ENCODE measurements around the gene SOS1. TPM values are rescaled to one million over a fixed set of nuclear protein-coding genes. Genes with fewer than 3 reads are reported as not detected.
"Not testable (repeated sequence)": the region's sequence is repeated elsewhere in the genome, so short reads cannot be mapped to it uniquely, and the experiment has no call there.

SOS1 gene
- total RNA-seq, 1 experiment from 2014 or later: 28.4 TPM

DNA sequence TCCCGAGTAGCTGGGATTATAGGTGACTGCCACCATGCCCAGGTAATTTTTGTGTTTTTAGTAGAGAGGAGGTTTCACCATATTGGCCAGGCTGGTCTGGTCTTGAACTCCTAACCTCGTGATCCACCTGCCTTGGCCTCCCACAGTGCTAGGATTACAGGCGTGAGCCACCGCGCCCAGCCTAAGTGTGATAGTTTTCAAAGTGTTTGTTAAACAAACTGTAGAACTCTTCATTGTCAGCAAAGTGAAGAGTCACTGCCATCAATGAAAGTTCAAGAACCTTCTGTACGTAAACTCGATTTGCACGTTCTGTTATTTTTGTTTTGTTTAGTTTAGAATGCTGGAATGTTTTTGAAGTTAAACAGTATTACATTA lies 18.0 kb upstream of the SOS1 start:
- TF ChIP-seq ZNF121 (CRISPR knock-in tag; IDR thresholded peaks at IDR 0.05) (no peak), GABPB1 (CRISPR knock-in tag; IDR thresholded peaks at IDR 0.05) (peak; percentile 76)
- H3K27me3 Mint-ChIP-seq (ENCODE audit: low read depth): no peaks in the 10 kb centered on the region
- ChIA-PET POLR2A (interaction anchor here (0.6 to 1.4 kb wide), 2 partner anchors 14 to 49 kb away, joined by 4 read pairs; no protein-coding TSS in a partner anchor), CTCF (no interaction called here)
- ATAC-seq: no peak
- H3K4me1 Mint-ChIP-seq: peaks cover 31% of the 10 kb centered on the region
- DNase-seq (ENCODE audit: low spot score): no peak
- no peaks in the 10 kb centered on the region for H3K36me3 Mint-ChIP-seq
- H3K27ac Mint-ChIP-seq: no peak overlapping the region
- no peaks in the 10 kb centered on the region for H3K9me3 Mint-ChIP-seq
- no peak overlapping the region for H3K4me3 Mint-ChIP-seq

DNA sequence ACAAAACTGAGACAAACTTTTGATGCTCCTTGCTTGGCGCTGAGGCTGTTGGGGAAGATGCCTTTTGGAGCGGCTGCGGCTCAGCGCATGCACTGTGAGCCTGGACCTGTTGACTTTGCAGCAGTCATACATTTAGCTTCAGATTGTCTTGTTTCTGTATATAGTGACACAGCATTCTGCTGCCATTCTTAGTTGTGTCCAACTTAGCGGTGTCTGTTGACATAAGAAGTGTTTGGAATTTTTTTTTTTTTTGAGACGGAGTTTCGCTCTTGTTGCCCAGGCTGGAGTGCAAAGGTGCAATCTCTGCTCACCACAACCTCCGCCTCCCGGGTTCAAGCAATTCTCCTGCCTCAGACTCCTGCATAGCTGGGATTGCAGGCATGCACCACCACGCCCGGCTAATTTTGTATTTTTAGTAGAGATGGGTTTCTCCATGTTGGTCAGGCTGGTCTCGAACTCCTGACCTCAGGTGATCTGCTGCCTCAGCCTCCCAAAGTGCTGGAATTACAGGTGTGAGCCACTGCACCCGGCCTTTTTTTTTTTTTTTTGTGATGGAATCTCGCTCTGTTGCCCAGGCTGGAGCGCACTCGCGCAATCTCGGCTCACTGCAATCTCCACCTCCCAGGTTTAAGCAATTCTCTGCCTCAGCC lies 17.5 kb upstream of the SOS1 start:
- DNase-seq (ENCODE audit: low spot score); H3K9me3 Mint-ChIP-seq; H3K27me3 Mint-ChIP-seq (ENCODE audit: low read depth); POLR2A ChIA-PET; H3K27ac Mint-ChIP-seq; H3K36me3 Mint-ChIP-seq; ATAC-seq; CTCF ChIA-PET; H3K4me3 Mint-ChIP-seq: not testable (repeated sequence)
- peaks cover 31% of the 10 kb centered on the region for H3K4me1 Mint-ChIP-seq

DNA sequence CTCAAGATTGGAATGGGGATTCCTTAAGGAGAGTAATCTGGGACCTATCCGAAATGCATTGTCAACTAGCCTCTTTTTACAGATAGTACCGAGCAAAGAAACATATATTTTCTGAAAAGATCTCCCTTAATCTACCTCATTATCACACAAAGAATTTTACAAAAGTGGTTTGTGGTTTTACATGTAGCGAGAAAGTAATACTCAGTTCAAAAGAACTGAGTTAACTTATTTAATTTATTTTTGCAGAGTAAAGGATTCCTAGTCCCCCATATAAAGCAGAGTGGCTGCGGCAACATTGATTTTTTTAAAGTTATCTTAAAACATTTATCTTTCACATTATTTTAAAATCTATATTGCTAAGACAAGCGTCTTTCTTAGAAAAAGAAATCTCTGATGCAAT lies 15.9 kb upstream of the SOS1 start:
- CTCF ChIA-PET: interaction anchor here (0.6 to 1.0 kb wide), 2 partner anchors 13 to 68 kb away, joined by 3 to 6 read pairs; no protein-coding TSS in a partner anchor
- peaks cover 26% of the 10 kb centered on the region for H3K4me1 Mint-ChIP-seq
- TF ChIP-seq NR2C2 (CRISPR knock-in tag; IDR thresholded peaks at IDR 0.05): no peak
- TF ChIP-seq, protein P1, sequence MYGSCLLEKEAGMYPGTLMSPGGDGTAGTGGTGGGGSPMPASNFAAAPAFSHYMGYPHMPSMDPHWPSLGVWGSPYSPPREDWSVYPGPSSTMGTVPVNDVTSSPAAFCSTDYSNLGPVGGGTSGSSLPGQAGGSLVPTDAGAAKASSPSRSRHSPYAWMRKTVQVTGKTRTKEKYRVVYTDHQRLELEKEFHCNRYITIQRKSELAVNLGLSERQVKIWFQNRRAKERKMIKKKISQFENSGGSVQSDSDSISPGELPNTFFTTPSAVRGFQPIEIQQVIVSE (CRISPR knock-in tag; IDR thresholded peaks at IDR 0.05; ENCODE audit: borderline replicate concordance): no peak
- TF ChIP-seq, protein P2, sequence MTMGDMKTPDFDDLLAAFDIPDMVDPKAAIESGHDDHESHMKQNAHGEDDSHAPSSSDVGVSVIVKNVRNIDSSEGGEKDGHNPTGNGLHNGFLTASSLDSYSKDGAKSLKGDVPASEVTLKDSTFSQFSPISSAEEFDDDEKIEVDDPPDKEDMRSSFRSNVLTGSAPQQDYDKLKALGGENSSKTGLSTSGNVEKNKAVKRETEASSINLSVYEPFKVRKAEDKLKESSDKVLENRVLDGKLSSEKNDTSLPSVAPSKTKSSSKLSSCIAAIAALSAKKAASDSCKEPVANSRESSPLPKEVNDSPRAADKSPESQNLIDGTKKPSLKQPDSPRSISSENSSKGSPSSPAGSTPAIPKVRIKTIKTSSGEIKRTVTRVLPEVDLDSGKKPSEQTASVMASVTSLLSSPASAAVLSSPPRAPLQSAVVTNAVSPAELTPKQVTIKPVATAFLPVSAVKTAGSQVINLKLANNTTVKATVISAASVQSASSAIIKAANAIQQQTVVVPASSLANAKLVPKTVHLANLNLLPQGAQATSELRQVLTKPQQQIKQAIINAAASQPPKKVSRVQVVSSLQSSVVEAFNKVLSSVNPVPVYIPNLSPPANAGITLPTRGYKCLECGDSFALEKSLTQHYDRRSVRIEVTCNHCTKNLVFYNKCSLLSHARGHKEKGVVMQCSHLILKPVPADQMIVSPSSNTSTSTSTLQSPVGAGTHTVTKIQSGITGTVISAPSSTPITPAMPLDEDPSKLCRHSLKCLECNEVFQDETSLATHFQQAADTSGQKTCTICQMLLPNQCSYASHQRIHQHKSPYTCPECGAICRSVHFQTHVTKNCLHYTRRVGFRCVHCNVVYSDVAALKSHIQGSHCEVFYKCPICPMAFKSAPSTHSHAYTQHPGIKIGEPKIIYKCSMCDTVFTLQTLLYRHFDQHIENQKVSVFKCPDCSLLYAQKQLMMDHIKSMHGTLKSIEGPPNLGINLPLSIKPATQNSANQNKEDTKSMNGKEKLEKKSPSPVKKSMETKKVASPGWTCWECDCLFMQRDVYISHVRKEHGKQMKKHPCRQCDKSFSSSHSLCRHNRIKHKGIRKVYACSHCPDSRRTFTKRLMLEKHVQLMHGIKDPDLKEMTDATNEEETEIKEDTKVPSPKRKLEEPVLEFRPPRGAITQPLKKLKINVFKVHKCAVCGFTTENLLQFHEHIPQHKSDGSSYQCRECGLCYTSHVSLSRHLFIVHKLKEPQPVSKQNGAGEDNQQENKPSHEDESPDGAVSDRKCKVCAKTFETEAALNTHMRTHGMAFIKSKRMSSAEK (CRISPR knock-in tag; IDR thresholded peaks at IDR 0.05; ENCODE audit: borderline replicate concordance): no peak
- TF ChIP-seq MXD4 (CRISPR knock-in tag; IDR thresholded peaks at IDR 0.05; ENCODE audit: borderline replicate concordance): no peak
- TF ChIP-seq TEAD4 (CRISPR knock-in tag; IDR thresholded peaks at IDR 0.05): no peak
- TF ChIP-seq, protein P3, sequence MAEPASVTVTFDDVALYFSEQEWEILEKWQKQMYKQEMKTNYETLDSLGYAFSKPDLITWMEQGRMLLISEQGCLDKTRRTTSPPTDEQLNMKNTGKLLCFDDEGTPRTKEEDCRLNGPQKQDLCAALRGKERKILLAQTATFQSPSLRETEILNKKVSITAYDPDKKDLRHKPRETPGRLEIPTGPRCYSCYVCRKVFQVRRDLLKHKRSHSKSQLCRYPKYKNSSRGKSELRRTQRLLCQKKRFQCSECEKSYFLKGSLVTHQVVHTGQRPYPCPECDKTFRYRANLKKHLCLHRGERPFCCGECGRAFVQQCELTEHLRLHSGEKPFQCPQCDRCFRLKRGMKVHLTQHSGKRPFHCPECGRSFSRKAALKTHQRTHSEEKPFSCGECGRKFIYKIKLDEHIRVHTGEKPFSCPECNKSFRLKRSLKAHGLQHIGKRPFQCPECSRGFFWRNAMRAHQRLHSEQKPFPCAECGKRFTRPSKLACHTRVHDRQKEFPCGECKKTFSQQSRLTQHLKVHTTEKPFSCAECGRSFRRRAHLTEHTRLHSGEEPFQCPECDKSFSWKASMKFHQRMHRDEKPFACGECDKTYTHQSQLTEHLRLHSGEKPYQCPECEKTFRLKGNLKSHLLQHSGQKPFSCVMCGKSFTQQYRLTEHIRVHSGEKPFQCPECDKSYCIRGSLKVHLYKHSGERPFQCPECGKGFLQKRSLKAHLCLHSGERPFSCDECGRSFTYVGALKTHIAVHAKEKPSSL (CRISPR knock-in tag; conservative IDR thresholded peaks at IDR 0.05): no peak
- TF ChIP-seq, protein P4, sequence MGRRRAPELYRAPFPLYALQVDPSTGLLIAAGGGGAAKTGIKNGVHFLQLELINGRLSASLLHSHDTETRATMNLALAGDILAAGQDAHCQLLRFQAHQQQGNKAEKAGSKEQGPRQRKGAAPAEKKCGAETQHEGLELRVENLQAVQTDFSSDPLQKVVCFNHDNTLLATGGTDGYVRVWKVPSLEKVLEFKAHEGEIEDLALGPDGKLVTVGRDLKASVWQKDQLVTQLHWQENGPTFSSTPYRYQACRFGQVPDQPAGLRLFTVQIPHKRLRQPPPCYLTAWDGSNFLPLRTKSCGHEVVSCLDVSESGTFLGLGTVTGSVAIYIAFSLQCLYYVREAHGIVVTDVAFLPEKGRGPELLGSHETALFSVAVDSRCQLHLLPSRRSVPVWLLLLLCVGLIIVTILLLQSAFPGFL (CRISPR knock-in tag; IDR thresholded peaks at IDR 0.05; ENCODE audit: borderline replicate concordance): no peak
- TF ChIP-seq TEAD1 (CRISPR knock-in tag; IDR thresholded peaks at IDR 0.05): no peak
- TF ChIP-seq, protein P5, sequence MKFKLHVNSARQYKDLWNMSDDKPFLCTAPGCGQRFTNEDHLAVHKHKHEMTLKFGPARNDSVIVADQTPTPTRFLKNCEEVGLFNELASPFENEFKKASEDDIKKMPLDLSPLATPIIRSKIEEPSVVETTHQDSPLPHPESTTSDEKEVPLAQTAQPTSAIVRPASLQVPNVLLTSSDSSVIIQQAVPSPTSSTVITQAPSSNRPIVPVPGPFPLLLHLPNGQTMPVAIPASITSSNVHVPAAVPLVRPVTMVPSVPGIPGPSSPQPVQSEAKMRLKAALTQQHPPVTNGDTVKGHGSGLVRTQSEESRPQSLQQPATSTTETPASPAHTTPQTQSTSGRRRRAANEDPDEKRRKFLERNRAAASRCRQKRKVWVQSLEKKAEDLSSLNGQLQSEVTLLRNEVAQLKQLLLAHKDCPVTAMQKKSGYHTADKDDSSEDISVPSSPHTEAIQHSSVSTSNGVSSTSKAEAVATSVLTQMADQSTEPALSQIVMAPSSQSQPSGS (CRISPR knock-in tag; IDR thresholded peaks at IDR 0.05; ENCODE audit: borderline replicate concordance, low read depth): no peak
- TF ChIP-seq IRF2 (CRISPR knock-in tag; IDR thresholded peaks at IDR 0.05; ENCODE audit: borderline replicate concordance, low read depth): no peak
- TF ChIP-seq, protein P6, sequence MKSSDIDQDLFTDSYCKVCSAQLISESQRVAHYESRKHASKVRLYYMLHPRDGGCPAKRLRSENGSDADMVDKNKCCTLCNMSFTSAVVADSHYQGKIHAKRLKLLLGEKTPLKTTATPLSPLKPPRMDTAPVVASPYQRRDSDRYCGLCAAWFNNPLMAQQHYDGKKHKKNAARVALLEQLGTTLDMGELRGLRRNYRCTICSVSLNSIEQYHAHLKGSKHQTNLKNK (CRISPR knock-in tag; IDR thresholded peaks at IDR 0.05): no peak
- TF ChIP-seq, protein P7, sequence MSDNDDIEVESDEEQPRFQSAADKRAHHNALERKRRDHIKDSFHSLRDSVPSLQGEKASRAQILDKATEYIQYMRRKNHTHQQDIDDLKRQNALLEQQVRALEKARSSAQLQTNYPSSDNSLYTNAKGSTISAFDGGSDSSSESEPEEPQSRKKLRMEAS (CRISPR knock-in tag; IDR thresholded peaks at IDR 0.05): no peak
- no peak for TF ChIP-seq ZNF138 (CRISPR knock-in tag; conservative IDR thresholded peaks at IDR 0.05)
- TF ChIP-seq, protein P8, sequence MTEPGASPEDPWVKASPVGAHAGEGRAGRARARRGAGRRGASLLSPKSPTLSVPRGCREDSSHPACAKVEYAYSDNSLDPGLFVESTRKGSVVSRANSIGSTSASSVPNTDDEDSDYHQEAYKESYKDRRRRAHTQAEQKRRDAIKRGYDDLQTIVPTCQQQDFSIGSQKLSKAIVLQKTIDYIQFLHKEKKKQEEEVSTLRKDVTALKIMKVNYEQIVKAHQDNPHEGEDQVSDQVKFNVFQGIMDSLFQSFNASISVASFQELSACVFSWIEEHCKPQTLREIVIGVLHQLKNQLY (CRISPR knock-in tag; IDR thresholded peaks at IDR 0.05): no peak
- TF ChIP-seq ZBTB21 (CRISPR knock-in tag; IDR thresholded peaks at IDR 0.05; ENCODE audit: borderline replicate concordance): no peak
- POLR2A ChIA-PET: interaction anchor here (0.7 kb wide), 2 partner anchors 8 to 110 kb away, joined by 3 read pairs; no protein-coding TSS in a partner anchor
- no peaks in the 10 kb centered on the region for H3K27me3 Mint-ChIP-seq (ENCODE audit: low read depth)
- no peak overlapping the region for H3K4me3 Mint-ChIP-seq
- no peak overlapping the region for H3K27ac Mint-ChIP-seq
- DNase-seq (ENCODE audit: low spot score) (no peak), ATAC-seq (no peak)
- H3K9me3 Mint-ChIP-seq: no peaks in the 10 kb centered on the region
- no peaks in the 10 kb centered on the region for H3K36me3 Mint-ChIP-seq

Measured in WTC11 (cell line).